GM21576 (cell line): ENCODE measurements around the gene OR2T35.

Experiments used
- ATAC-seq: cut with Tn5 transposase; IDR thresholded peaks from one replicate; pipeline ENCODE4 v1.9.1; 2021; ENCODE audit warnings: mild to moderate bottlenecking, moderate library complexity; ENCODE audit not compliant: unreplicated experiment

Gene OR2T35

GRCh38 chr1:248627971-248628844 lies 16.9 kb downstream of the OR2T35 start:
- ATAC-seq, result no peak

GRCh38 chr1:248625971-248626370 lies 19.1 kb downstream of the OR2T35 start:
- no peak for ATAC-seq

DNA sequence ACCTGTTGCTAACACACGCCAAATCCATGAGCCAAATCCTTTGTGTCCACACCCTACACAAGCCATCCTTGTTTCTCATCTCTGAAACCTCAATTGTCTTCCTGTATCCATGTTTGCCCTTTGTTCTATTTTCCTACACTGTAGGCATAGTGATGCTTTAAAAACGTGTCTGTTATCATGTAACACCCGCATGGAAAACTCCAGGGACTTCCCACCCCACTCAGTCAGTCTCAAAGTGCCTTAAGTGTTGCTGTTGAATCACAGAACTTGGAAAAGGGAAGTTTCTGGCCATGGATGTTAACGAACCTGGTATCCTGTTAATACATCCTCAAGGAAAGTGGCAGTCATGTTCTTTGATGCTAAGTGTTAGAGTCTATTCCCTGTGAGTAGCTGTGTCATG lies 19.9 kb downstream of the OR2T35 start:
- ATAC-seq, result no peak

GRCh38 chr1:248622570-248623001 lies 22.5 kb downstream of the OR2T35 start:
- no peak for ATAC-seq

- no peak for ATAC-seq
Observed at GRCh38 chr1:248621770-248622169, 23.3 kb downstream of the OR2T35 start.

- ATAC-seq, result no peak
Observed at GRCh38 chr1:248618878-248619277, 26.2 kb downstream of the OR2T35 start.

DNA sequence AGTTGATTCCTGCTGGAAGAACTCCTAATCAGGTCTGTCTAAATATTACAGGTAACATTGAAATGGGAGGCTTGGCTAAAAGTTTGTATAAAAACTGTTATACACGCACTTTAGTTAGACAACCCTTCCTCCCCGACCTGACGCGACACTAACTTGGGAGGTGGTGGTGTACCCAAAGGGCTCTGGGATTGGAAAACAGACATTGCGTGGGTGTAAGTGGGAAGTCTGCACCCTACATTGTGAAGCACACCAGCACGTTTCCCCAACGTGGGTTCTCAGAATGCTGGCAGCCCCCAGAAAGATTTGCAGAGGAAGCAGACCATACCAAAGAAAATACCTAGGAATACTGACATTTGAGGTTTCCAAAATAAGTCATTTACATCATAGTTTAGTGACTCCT lies 27.0 kb downstream of the OR2T35 start:
- ATAC-seq, result no peak

- no peak for ATAC-seq
Observed at GRCh38 chr1:248613742-248614141, 31.3 kb downstream of the OR2T35 start.

DNA sequence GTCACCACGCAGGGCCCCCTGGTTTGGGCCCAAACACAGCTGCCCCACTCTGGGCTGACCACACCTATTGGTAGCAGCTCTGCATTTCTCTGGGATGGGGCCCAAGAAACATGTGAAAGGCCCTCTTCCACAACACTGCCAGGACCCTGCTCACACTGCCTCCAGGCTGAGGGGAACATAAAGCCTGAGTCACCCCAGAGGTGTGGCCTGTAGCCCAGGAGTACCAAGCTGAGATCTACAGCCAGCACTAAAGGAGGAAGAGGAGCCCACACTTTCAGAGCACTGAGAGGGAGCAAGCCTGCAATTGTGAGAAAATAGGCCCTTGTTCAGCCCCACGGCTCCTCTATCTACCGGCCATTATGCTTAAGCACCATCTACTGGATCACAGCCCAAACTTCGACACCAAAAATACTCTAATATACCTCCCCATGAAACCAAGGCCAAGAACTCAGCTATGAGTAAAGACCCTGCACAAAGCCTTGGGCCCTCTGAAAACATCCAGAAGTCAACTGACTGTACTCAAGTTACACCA lies 33.1 kb downstream of the OR2T35 start:
- ATAC-seq, result no peak

DNA sequence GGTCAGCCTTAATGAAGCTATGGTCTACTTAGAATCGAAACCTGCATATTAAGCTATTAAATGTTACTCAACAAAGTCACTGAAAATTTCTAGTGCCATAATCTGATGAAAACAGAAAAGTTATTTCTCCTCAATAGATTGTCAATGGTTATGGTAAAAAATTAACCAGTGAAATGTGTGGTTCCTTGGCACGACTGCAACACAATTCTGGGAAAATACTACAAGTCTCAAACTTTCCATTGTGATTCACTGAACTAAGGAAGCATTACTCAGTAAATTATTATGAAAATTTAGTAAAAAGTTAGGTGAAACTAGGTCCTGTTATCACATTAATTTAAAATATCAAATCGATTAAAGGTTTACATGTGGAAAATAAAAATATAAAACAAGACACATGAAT lies 34.8 kb downstream of the OR2T35 start:
- no peak for ATAC-seq

DNA sequence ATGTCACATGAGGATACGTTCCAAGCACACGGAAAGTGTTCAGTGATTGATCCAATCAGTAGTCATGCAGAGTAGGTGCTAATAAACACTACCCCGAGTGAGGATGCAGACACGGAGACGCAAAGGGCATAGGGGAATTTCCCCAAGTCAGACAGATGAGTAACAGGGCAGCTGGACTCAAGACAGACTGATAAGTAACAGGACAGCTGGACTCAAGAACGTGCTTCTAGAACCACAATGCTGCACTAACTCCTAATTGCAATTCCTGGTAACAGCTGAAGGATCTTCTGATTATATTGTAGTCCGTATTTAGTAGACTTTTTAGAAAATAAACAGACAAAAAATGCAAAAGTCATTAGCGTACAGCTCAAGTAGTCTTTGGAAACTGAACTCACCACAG lies 45.7 kb downstream of the OR2T35 start:
- ATAC-seq, result no peak

DNA sequence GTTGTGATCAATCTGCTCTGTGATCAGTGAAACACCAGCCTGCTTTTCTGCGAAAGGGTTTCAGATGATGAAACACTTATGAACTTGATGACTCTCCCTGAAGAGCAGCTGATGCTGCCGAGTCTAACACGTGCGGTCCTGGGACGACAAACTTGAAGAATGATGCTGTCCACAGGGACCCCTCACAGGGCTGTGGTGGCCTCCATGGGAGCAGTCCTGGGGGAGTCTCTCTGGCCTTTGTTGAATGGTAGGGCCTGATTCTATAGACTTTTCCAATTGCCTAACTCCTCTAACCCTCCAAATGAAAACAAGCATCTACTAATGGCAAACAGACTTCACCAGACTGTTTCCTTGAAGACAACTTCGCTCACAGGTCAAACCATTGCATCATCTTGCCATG lies 47.5 kb downstream of the OR2T35 start, which contains the start of gene OR2T10:
TSS of gene OR2T10 (minus strand) at position 112 of the 400 bp plus-strand sequence. CDS start 3,932 bp downstream, outside the sequence.
- no peak for ATAC-seq

DNA sequence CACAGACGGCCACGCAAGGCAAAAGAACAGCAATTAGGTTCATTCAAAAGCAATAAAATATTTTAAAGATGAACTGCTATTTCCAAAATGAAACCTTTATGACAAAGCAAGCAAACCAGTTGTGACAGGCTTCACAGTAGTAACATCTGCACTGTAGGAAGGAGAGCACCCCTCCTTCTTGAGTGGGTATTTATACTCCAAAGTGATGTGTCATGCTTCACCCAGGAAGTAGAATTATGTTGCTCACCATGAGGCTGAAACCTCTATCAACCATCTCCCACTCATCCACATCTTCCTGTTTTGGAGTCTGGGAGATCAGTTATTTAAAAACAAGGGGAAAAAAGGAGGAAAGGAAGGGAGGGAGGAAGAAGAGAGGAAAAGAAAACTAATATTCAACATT lies 48.5 kb downstream of the OR2T35 start:
- no peak for ATAC-seq

DNA sequence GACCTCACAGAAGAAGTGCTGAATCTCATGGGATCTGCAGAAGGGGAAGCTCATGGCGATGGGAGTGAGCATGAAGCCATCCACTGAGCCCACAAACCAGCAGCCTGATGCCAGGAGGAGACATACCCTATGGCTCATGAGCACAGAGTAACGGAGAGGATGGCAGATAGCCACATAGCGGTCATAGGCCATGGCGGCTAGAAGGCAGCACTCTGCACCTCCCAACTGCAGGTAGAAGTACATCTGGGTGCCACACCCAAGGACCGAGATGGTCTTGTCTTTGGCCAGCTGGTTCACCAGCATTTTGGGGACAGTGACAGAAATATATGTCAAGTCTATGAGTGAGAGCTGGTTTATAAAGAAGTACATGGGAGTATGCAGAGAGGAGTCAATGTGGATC lies 51.9 kb downstream of the OR2T35 start:
- no peak for ATAC-seq

DNA sequence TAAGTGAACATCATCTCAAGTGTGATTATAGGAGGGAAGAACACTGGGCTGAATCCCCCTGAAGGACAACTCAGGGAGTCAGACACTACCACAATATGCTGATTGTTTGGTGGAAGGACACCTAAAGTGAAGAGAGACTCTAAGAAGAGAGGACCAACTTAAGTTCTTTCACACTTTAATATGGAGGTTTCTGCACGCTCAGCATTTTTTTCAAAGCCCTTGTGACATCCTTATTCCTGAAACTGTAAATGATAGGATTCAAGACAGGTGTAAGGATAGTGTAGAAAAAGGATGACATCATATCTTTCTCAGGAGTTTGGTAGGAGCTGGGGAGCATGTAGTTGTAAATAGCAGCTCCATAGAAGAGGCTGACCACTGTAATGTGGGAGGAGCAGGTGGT lies 52.4 kb downstream of the OR2T35 start:
- ATAC-seq, result no peak

- no peak for ATAC-seq
Observed at GRCh38 chr1:248590055-248590454, 55.0 kb downstream of the OR2T35 start.

- no peak for ATAC-seq
Observed at GRCh38 chr1:248589334-248589733, 55.7 kb downstream of the OR2T35 start.
